CD14-positive monocyte (primary cell): Measurements from ENCODE around the gene CORO2A. TPM values are rescaled to one million over a fixed set of nuclear protein-coding genes. Genes with fewer than 3 reads are reported as not detected.
A peak's percentile ranks its signal among the peaks of the same experiment; 100 is the strongest.

ENCODE experiments used
- DNase-seq, 3 donors: peaks; one replicate each; pipeline ENCODE4 v3.0.0-alpha.2; 2011 to 2022
- H2AFZ ChIP-seq: 2 replicates; pipeline ENCODE4 v1.6.0; 2012; ENCODE audit warnings: mild to moderate bottlenecking, low read depth, low read length, inconsistent platforms; ENCODE audit not compliant: insufficient read depth, poor library complexity, severe bottlenecking
- H3K27ac ChIP-seq, 2 donors: 1 replicate in 1 of 2; 2 replicates in 1 of 2; pipeline ENCODE4 v1.5.1; 2012 to 2013; ENCODE audit warnings: low read length in 2 of 2, control low read depth in 1 of 2, inconsistent platforms in 1 of 2, low read depth in 1 of 2, mild to moderate bottlenecking in 1 of 2
- H3K27me3 ChIP-seq, 2 donors: one replicate each; pipeline versions ENCODE4 v1.6.0 to v1.6.1; 2011 to 2013; ENCODE audit warnings: low read length in 2 of 2; ENCODE audit not compliant: control insufficient read depth in 2 of 2, insufficient read depth in 2 of 2
- H3K36me3 ChIP-seq, 2 donors: replicated peaks in 1 of 2; 1 replicate in 1 of 2; 2 replicates in 1 of 2; pipeline versions ENCODE4 v1.5.1 to v1.6.1; 2012 to 2013; ENCODE audit warnings: low read length in 2 of 2, control low read depth in 1 of 2, inconsistent platforms in 1 of 2, mild to moderate bottlenecking in 1 of 2; ENCODE audit not compliant: insufficient read depth in 2 of 2, control insufficient read depth in 1 of 2
- H3K4me1 ChIP-seq, 2 donors: 1 replicate in 1 of 2; 2 replicates in 1 of 2; pipeline versions ENCODE4 v1.5.1 to v1.6.1; 2012 to 2013; ENCODE audit warnings: low read length in 2 of 2, control low read depth in 1 of 2, inconsistent platforms in 1 of 2, mild to moderate bottlenecking in 1 of 2, moderate library complexity in 1 of 2; ENCODE audit not compliant: insufficient read depth in 2 of 2, control insufficient read depth in 1 of 2
- H3K4me2 ChIP-seq: replicated peaks from 2 replicates; pipeline ENCODE3; 2012; ENCODE audit warnings: low read length, moderate library complexity, mild to moderate bottlenecking; ENCODE audit not compliant: poor library complexity, severe bottlenecking; ENCODE audit errors: extremely low read depth
- H3K4me3 ChIP-seq, 3 experiments: fragments of 200-600 bp in 1 of 3; sonication (generic) in 1 of 3; replicated peaks in 1 of 3; 1 replicate in 2 of 3; 2 replicates in 1 of 3; pipeline ENCODE4 v1.5.1; 2011 to 2013; ENCODE audit warnings: low read length in 3 of 3, mild to moderate bottlenecking in 3 of 3, control low read depth in 2 of 3, low read depth in 2 of 3, inconsistent platforms in 1 of 3, moderate library complexity in 1 of 3
- H3K79me2 ChIP-seq: 2 replicates; pipeline ENCODE4 v1.6.0; 2012; ENCODE audit warnings: mild to moderate bottlenecking, control low read depth, inconsistent platforms, low read length, moderate library complexity; ENCODE audit not compliant: insufficient read depth
- H3K9ac ChIP-seq: 2 replicates; pipeline ENCODE4 v1.6.0; 2017; ENCODE audit warnings: low read length, mild to moderate bottlenecking; ENCODE audit not compliant: insufficient read depth, poor library complexity, severe bottlenecking
- H3K9me3 ChIP-seq, 2 donors: replicated peaks in 1 of 2; 1 replicate in 1 of 2; 2 replicates in 1 of 2; pipeline versions ENCODE4 v1.5.1 to v1.6.1; 2012 to 2013; ENCODE audit warnings: low read length in 2 of 2, control low read depth in 1 of 2; ENCODE audit not compliant: control insufficient read depth in 1 of 2, insufficient read depth in 1 of 2
- H4K20me1 ChIP-seq: 2 replicates; pipeline ENCODE4 v1.6.0; 2012; ENCODE audit warnings: mild to moderate bottlenecking, low read length, control low read depth, moderate library complexity; ENCODE audit not compliant: insufficient read depth
- H3K27ac Mint-ChIP-seq, 7 donors: one replicate each; pipeline ENCODE4 v1.8.0; 2020; ENCODE audit warnings: mild to moderate bottlenecking in 7 of 7, mixed read lengths in 7 of 7, moderate library complexity in 6 of 7, inconsistent platforms in 2 of 7
- H3K27me3 Mint-ChIP-seq, 3 donors: one replicate each; pipeline ENCODE4 v1.8.0; 2021 to 2022; ENCODE audit warnings: low read depth in 3 of 3, mild to moderate bottlenecking in 3 of 3, mixed read lengths in 3 of 3, moderate library complexity in 3 of 3, inconsistent platforms in 1 of 3
- H3K36me3 Mint-ChIP-seq, 2 donors: one replicate each; pipeline ENCODE4 v1.8.0; 2020; ENCODE audit warnings: mixed read lengths in 2 of 2, inconsistent platforms in 1 of 2, mild to moderate bottlenecking in 1 of 2
- H3K4me1 Mint-ChIP-seq: one replicate; pipeline ENCODE4 v1.8.0; 2020; ENCODE audit warnings: mild to moderate bottlenecking, mixed read lengths
- H3K4me3 Mint-ChIP-seq, 2 donors: one replicate each; pipeline ENCODE4 v1.8.0; 2020; ENCODE audit warnings: mild to moderate bottlenecking in 2 of 2, mixed read lengths in 2 of 2, moderate library complexity in 1 of 2
- H3K9me3 Mint-ChIP-seq, 7 donors: one replicate each; pipeline ENCODE4 v1.8.0; 2020 to 2022; ENCODE audit warnings: mixed read lengths in 7 of 7, mild to moderate bottlenecking in 6 of 7, moderate library complexity in 6 of 7, inconsistent platforms in 2 of 7
- CTCF ChIP-seq: fragments of 200-600 bp; IDR thresholded peaks from one replicate; pipeline ENCODE4 v1.8.0; 2022; ENCODE audit warnings: antibody characterized with exemption, mild to moderate bottlenecking
- whole genome bisulfite sequencing: methylation state at CpG from one replicate; pipeline ENCODE4 v1.1.5; 2013; ENCODE audit warnings: missing lambda C conversion rate; ENCODE audit not compliant: insufficient coverage; 5-methylcytosine and 5-hydroxymethylcytosine counted together
- intact Hi-C, 2 donors: fragments of 100-400 bp; cut with micrococcal nuclease; formaldehyde crosslinking; loops; one replicate each; pipeline versions ENCODE4 v1.15.0 to v1.15.1; 2023
- polyA plus RNA-seq, 3 donors: library from polyadenylated mRNA; depleted of rRNA in 1 of 3; unstranded in 2 of 3; stranded (reverse) in 1 of 3; fragments of 300-500 nt in 2 of 3; fragments of >200 nt in 1 of 3; fragmentation: Illumina TruSeq in 2 of 3; gene quantifications; 1 replicate in 2 of 3; 2 replicates in 1 of 3; pipeline ENCODE4 v1.2.3, GENCODE V29; 2012 to 2021

CORO2A gene
- polyA plus RNA-seq, 3 donors, result 1.2 to 3.5 (median 2.1) TPM

- H3K36me3 ChIP-seq, result peaks cover 0 to 14% of the 10 kb centered on the region in 2 donors
- WGBS, result 80% methylated on average over 1 of the region's 4 CpGs
- peaks cover 0 to 3% of the 10 kb centered on the region in 2 donors for H3K4me1 ChIP-seq
- peak overlapping the region in 5 of 7 donors; percentile 2 to 87 (median 51) for H3K27ac Mint-ChIP-seq
- H3K36me3 Mint-ChIP-seq, result peaks cover 31 to 36% of the 10 kb centered on the region in 2 donors
- no peak overlapping the region for H3K4me2 ChIP-seq
- peak overlapping the region in 1 of 2 donors; percentile 8 for H3K27ac ChIP-seq
- intact Hi-C loops, result no loop called here
- H3K27me3 ChIP-seq, result no peaks in the 10 kb centered on the region
- H3K79me2 ChIP-seq, result no peaks in the 10 kb centered on the region
- H3K9me3 Mint-ChIP-seq, result no peaks in the 10 kb centered on the region
- TF ChIP-seq CTCF, result no peak
- H4K20me1 ChIP-seq, result no peaks in the 10 kb centered on the region
- no peaks in the 10 kb centered on the region for H3K9me3 ChIP-seq
- DNase-seq, result no peak
- no peak overlapping the region for H3K4me3 Mint-ChIP-seq
- no peak overlapping the region for H3K4me3 ChIP-seq
- no peaks in the 10 kb centered on the region for H3K27me3 Mint-ChIP-seq
- H2AFZ ChIP-seq, result no peak overlapping the region
- H3K9ac ChIP-seq, result no peak overlapping the region
- peaks cover 15% of the 10 kb centered on the region for H3K4me1 Mint-ChIP-seq
Observed at GRCh38 chr9:98158071-98158831, 34.2 kb downstream of the CORO2A start.

GRCh38 chr9:98157372-98157771 is 35.1 kb downstream of the CORO2A start:
- Histone ChIP-seq H3K27me3 (no peaks in the 10 kb centered on the region), H3K4me3 (no peak overlapping the region), H3K9me3 (no peaks in the 10 kb centered on the region), H4K20me1 (no peaks in the 10 kb centered on the region), H3K4me1 (peaks cover 0 to 3% of the 10 kb centered on the region in 2 donors), H3K4me2 (no peak overlapping the region), H3K27ac (peak overlapping the region in 1 of 2 donors; percentile 8), H3K79me2 (no peaks in the 10 kb centered on the region), H3K36me3 (peaks cover 0 to 14% of the 10 kb centered on the region in 2 donors), H2AFZ (no peak overlapping the region), H3K9ac (no peak overlapping the region)
- Mint-ChIP-seq H3K9me3 (no peaks in the 10 kb centered on the region), H3K36me3 (peaks cover 36 to 43% of the 10 kb centered on the region in 2 donors), H3K27me3 (no peaks in the 10 kb centered on the region), H3K4me1 (peaks cover 15% of the 10 kb centered on the region), H3K27ac (peak overlapping the region in 2 of 7 donors; percentile 4 to 15), H3K4me3 (no peak overlapping the region)
- no peak for TF ChIP-seq CTCF
- intact Hi-C loops, result no loop called here
- 100% methylated on average over 7 of the region's 10 CpGs for WGBS
- DNase-seq, result no peak
